GM12878 (cell line): Measurements from ENCODE around the gene SEMA5A. TPM values are rescaled to one million over a fixed set of nuclear protein-coding genes. Genes with fewer than 3 reads are reported as not detected.

ENCODE experiments used
- ATAC-seq: fragments of 200-7000 bp; cut with Tn5 transposase; 3 replicates; pipeline ENCODE4 v1.9.1; 2020; ENCODE audit warnings: mild to moderate bottlenecking, moderate library complexity
- BruUV-seq: library from RNA; stranded (reverse); fragments of 400-500 nt; replicated peaks from 2 replicates; lab custom pipeline; 2021; lab: Mats Ljungman, UMichigan
- CTCF ChIA-PET: fragments of 300-600 bp; sonication (Branson Sonifier 250); formaldehyde crosslinking; extraction: SDS; loops from one replicate; lab custom pipeline; 2021; ENCODE audit warnings: inconsistent platforms; lab: Yijun Ruan, JAX
- POLR2A ChIA-PET: fragments of 350-600 bp; formaldehyde crosslinking; extraction: SDS; loops from one replicate; lab custom pipeline; 2021; ENCODE audit warnings: inconsistent platforms; lab: Charles Lee
- RAD21 ChIA-PET: fragments of 300-600 bp; sonication (Branson Sonifier 250); formaldehyde crosslinking; loops from one replicate; lab custom pipeline; 2023; ENCODE audit warnings: antibody characterized with exemption; ENCODE audit not compliant: unreplicated experiment; lab: Charles Lee
- SMC1A ChIA-PET: fragments of 300-600 bp; sonication (Branson Sonifier 250); formaldehyde crosslinking; loops from one replicate; lab custom pipeline; 2023; ENCODE audit not compliant: unreplicated experiment, uncharacterized antibody; lab: Charles Lee
- DNase-seq: peaks from one replicate; pipeline ENCODE4 v3.0.0-alpha.2; 2011; ENCODE audit warnings: low read depth, low spot score
- FAIRE-seq: peaks from 3 replicates; lab custom pipeline; 2011; peaks lifted over from hg19 to GRCh38; lab: Jason Lieb, UNC
- H2AFZ ChIP-seq: 2 replicates; pipeline ENCODE4 v1.6.0; 2011; ENCODE audit warnings: low read depth, low read length, control low read depth; ENCODE audit not compliant: control insufficient read depth
- H3K27ac ChIP-seq: 2 replicates; pipeline ENCODE4 v1.5.1; 2011; ENCODE audit warnings: control low read depth; ENCODE audit not compliant: control insufficient read depth, insufficient read depth
- H3K27me3 ChIP-seq, 2 experiments: replicated peaks in 1 of 2; 2 replicates each; pipeline versions ENCODE4 v1.6.0 to v1.6.1; 2011; ENCODE audit warnings: low read length in 1 of 2; ENCODE audit not compliant: control insufficient read depth in 2 of 2, insufficient read depth in 2 of 2
- H3K36me3 ChIP-seq, 2 experiments: 2 replicates each; pipeline ENCODE4 v1.5.1; 2011; ENCODE audit warnings: low read length in 1 of 2; ENCODE audit not compliant: control insufficient read depth in 2 of 2, insufficient read depth in 2 of 2
- H3K4me1 ChIP-seq: 2 replicates; pipeline ENCODE4 v1.6.1; 2011; ENCODE audit warnings: mild to moderate bottlenecking, low read length, moderate library complexity, mixed read lengths; ENCODE audit not compliant: control insufficient read depth, insufficient read depth
- H3K4me2 ChIP-seq: 2 replicates; pipeline ENCODE4 v1.6.0; 2011; ENCODE audit warnings: control low read depth; ENCODE audit not compliant: control insufficient read depth, insufficient read depth
- H3K4me3 ChIP-seq: fragments of 200-600 bp; sonication (generic); 2 replicates; pipeline ENCODE4 v1.5.1; 2016
- H3K79me2 ChIP-seq: 2 replicates; pipeline ENCODE4 v1.6.0; 2011; ENCODE audit warnings: low read length; ENCODE audit not compliant: control insufficient read depth, insufficient read depth
- H3K9ac ChIP-seq: 2 replicates; pipeline ENCODE4 v1.8.0; 2011; ENCODE audit warnings: low read length, control low read depth, mixed read lengths; ENCODE audit not compliant: control insufficient read depth, insufficient read depth
- H3K9me3 ChIP-seq: replicated peaks from 3 replicates; pipeline ENCODE4 v1.5.1; 2011; ENCODE audit warnings: mild to moderate bottlenecking, low read length; ENCODE audit not compliant: control insufficient read depth, insufficient read depth
- H4K20me1 ChIP-seq: 2 replicates; pipeline ENCODE4 v1.6.0; 2011; ENCODE audit not compliant: control insufficient read depth, insufficient read depth
- ASH2L ChIP-seq: fragments of 300-600, 200-600 bp; sonication (generic); IDR thresholded peaks from 2 replicates; pipeline ENCODE4 v1.6.1; 2017; ENCODE audit warnings: low read depth, mild to moderate bottlenecking, borderline replicate concordance
- CREB1 ChIP-seq: IDR thresholded peaks from 2 replicates; pipeline ENCODE4 v1.6.1; 2012; ENCODE audit warnings: low read depth, mild to moderate bottlenecking, inconsistent platforms
- GABPA ChIP-seq: IDR thresholded peaks from 2 replicates; pipeline ENCODE4 v1.6.1; 2014; ENCODE audit warnings: antibody characterized with exemption, low read depth, mild to moderate bottlenecking, inconsistent platforms
- JUND ChIP-seq: IDR thresholded peaks from 2 replicates; pipeline ENCODE4 v1.6.1; 2012; ENCODE audit warnings: low read depth, mild to moderate bottlenecking, low read length, improper control_type of control experiment, moderate library complexity
- MTA3 ChIP-seq: IDR thresholded peaks from 2 replicates; pipeline ENCODE4 v1.6.1; 2012; ENCODE audit warnings: low read length, inconsistent platforms, borderline replicate concordance
- NFXL1 ChIP-seq: fragments of 450-650 bp; IDR thresholded peaks from 2 replicates; pipeline ENCODE4 v1.6.1; 2017; ENCODE audit warnings: antibody characterized with exemption, mild to moderate bottlenecking, borderline replicate concordance
- POLR2A ChIP-seq: IDR thresholded peaks from 2 replicates; pipeline ENCODE4 v1.6.1; 2011; ENCODE audit warnings: low read depth, mild to moderate bottlenecking, low read length
- RB1 ChIP-seq: fragments of 450-650 bp; formaldehyde crosslinking; IDR thresholded peaks from 2 replicates; pipeline ENCODE4 v1.6.1; 2017; ENCODE audit warnings: mild to moderate bottlenecking, borderline replicate concordance
- RBBP5 ChIP-seq: fragments of 200-600 bp; sonication (generic); conservative IDR thresholded peaks from 2 replicates; pipeline ENCODE4 v1.6.1; 2016
- SMAD1 ChIP-seq: fragments of 450-650 bp; IDR thresholded peaks from 2 replicates; pipeline ENCODE4 v1.6.1; 2018; ENCODE audit warnings: mild to moderate bottlenecking, low read depth; ENCODE audit not compliant: partially characterized antibody
- SPI1 ChIP-seq: IDR thresholded peaks from 2 replicates; pipeline ENCODE4 v1.6.1; 2011; ENCODE audit warnings: low read depth, mild to moderate bottlenecking, low read length, moderate library complexity, borderline replicate concordance; ENCODE audit not compliant: insufficient read depth
- TCF3 ChIP-seq: IDR thresholded peaks from 2 replicates; pipeline ENCODE4 v1.6.1; 2012; ENCODE audit warnings: low read depth, mild to moderate bottlenecking, low read length, borderline replicate concordance; ENCODE audit not compliant: insufficient read depth
- WGBS: methylation state at CpG from one replicate; pipeline ENCODE4 v1.1.6; 2016; ENCODE audit warnings: low lambda C conversion rate; ENCODE audit not compliant: insufficient replicate concordance, insufficient coverage; ENCODE audit errors: missing lambda C conversion rate; 5-methylcytosine and 5-hydroxymethylcytosine counted together
- in situ Hi-C: fragments of 300-500 bp; cut with MboI; formaldehyde crosslinking; loops from 9 replicates; pipeline ENCODE4 v1.14.3; 2018; ENCODE audit warnings: mixed read lengths
- intact Hi-C: fragments of 100-400 bp; cut with micrococcal nuclease; formaldehyde crosslinking; loops from one replicate; pipeline ENCODE4 v1.14.2; 2022; ENCODE audit not compliant: unreplicated experiment
- polyA plus RNA-seq, 11 experiments: library from polyadenylated mRNA; depleted of rRNA in 4 of 11; unstranded in 6 of 11; stranded (reverse) in 5 of 11; fragments of >200 nt; fragmentation: Nextera tagmentation in 4 of 11; fragmentation: Illumina TruSeq in 1 of 11; extraction: Ambion mirVana in 4 of 11; extraction: Trizol in 1 of 11; gene quantifications; 1 replicate in 1 of 11; 2 replicates in 10 of 11; pipeline versions ENCODE4 v1.2.1 to v1.2.3, GENCODE V29; 2011 to 2016; ENCODE audit warnings: inconsistent platforms in 2 of 11, missing spikeins in 2 of 11, low read depth in 1 of 11
- total RNA-seq, 4 experiments: library from RNA; depleted of rRNA in 3 of 4; stranded (reverse); fragments of >200 nt in 3 of 4; fragmentation: Illumina TruSeq in 1 of 4; extraction: Trizol in 1 of 4; gene quantifications; 2 replicates each; pipeline versions ENCODE4 v1.2.1 to v1.2.3, GENCODE V29; 2013 to 2021
- TF ChIP-seq, protein P1 (sequence below): fragments of 450-650 bp; IDR thresholded peaks from 2 replicates; pipeline ENCODE4 v1.6.1; 2018; ENCODE audit warnings: mild to moderate bottlenecking, low read depth, moderate library complexity; ENCODE audit not compliant: partially characterized antibody

SEMA5A gene
- total and polyA plus RNA-seq, 10 of the 15 experiments (the other 5 are each of a cell fraction or from before 2014, with no cell fraction given), result 0.03 to 2.4 (median 0.09) TPM; not detected in 1

DNA sequence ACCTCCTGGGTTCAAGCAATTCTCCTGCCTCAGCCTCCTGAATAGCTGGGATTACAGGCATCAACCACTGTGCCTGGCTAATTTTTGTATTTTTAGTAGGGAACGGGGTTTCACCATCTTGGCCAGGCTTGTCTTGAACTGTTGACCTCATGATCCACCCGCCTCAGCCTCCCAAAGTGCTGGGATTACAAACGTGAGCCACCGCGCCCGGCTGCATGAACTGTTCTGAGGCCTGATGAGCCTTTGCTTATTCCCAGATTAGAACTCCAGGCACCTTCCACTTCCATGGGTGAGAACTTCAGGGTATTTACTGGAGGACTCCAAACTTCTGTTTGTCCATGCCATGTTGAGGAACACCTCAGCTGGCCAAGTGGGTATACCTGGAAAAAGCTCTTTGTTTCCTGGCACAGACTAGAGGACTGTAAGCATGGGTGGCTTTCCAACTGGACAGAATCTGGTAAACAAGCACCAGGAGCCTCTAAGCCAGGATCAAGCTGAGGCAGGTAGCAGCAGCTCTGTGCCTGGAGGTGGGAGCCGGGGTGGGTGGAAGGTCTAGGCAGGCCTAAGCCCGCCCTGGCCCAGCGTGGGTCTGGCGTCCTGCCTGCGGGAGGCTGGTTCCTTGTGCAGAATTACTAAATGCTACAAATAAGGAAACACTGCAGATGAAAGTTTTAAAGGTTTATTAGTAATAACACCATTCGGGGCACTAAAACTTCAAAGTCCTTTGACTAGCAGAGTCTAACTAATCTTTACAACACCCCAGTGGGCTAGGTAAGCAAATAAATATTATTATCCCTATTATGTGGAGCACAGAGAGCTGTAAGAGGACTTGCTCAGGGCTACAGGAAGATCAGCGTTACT lies 78.4 kb downstream of the SEMA5A start:
- RAD21 ChIA-PET, result no interaction called here
- H3K9me3 ChIP-seq, result no peaks in the 10 kb centered on the region
- SMC1A ChIA-PET, result interaction anchor here (1.0 kb wide), 1 partner anchor 9 kb away, joined by 3 read pairs; no protein-coding TSS in a partner anchor
- ATAC-seq (no peak), FAIRE-seq (no peak), DNase-seq (no peak)
- no TSS peak for BruUV-seq
- no peak overlapping the region for H2AFZ ChIP-seq
- H3K9ac ChIP-seq, result no peak overlapping the region
- POLR2A ChIA-PET, result no interaction called here
- no peaks in the 10 kb centered on the region for H4K20me1 ChIP-seq
- 46% methylated on average over 13 of the region's 13 CpGs for WGBS
- CTCF ChIA-PET, result no interaction called here
- intact Hi-C loops (no loop called here), in situ Hi-C loops (no loop called here)
- no peaks in the 10 kb centered on the region for H3K4me1 ChIP-seq
- TF ChIP-seq SMAD1 (no peak), GABPA (no peak), SPI1 (no peak), CREB1 (no peak), RBBP5 (no peak), ASH2L (no peak), POLR2A (no peak), JUND (no peak), MTA3 (no peak), RB1 (no peak), TCF3 (no peak), NFXL1 (no peak)
- TF ChIP-seq, protein P1, sequence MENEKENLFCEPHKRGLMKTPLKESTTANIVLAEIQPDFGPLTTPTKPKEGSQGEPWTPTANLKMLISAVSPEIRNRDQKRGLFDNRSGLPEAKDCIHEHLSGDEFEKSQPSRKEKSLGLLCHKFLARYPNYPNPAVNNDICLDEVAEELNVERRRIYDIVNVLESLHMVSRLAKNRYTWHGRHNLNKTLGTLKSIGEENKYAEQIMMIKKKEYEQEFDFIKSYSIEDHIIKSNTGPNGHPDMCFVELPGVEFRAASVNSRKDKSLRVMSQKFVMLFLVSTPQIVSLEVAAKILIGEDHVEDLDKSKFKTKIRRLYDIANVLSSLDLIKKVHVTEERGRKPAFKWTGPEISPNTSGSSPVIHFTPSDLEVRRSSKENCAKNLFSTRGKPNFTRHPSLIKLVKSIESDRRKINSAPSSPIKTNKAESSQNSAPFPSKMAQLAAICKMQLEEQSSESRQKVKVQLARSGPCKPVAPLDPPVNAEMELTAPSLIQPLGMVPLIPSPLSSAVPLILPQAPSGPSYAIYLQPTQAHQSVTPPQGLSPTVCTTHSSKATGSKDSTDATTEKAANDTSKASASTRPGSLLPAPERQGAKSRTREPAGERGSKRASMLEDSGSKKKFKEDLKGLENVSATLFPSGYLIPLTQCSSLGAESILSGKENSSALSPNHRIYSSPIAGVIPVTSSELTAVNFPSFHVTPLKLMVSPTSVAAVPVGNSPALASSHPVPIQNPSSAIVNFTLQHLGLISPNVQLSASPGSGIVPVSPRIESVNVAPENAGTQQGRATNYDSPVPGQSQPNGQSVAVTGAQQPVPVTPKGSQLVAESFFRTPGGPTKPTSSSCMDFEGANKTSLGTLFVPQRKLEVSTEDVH, result no peak
- no peaks in the 10 kb centered on the region for H3K36me3 ChIP-seq
- H3K4me3 ChIP-seq, result no peak overlapping the region
- H3K4me2 ChIP-seq, result no peak overlapping the region
- H3K27me3 ChIP-seq, result no peaks in the 10 kb centered on the region
- H3K27ac ChIP-seq, result no peak overlapping the region
- H3K79me2 ChIP-seq, result no peaks in the 10 kb centered on the region
